Erythroblast (primary cell): Measurements from ENCODE around the gene TMSB4X.

Experiments
- GATA1 ChIP-seq: IDR thresholded peaks from 2 replicates; pipeline ENCODE4 v1.6.1; 2011; ENCODE audit warnings: low read depth, mild to moderate bottlenecking, control low read depth, low read length, moderate library complexity
- POLR2A ChIP-seq: IDR thresholded peaks from 2 replicates; pipeline ENCODE4 v1.6.1; 2011; ENCODE audit warnings: mild to moderate bottlenecking, low read length

DNA sequence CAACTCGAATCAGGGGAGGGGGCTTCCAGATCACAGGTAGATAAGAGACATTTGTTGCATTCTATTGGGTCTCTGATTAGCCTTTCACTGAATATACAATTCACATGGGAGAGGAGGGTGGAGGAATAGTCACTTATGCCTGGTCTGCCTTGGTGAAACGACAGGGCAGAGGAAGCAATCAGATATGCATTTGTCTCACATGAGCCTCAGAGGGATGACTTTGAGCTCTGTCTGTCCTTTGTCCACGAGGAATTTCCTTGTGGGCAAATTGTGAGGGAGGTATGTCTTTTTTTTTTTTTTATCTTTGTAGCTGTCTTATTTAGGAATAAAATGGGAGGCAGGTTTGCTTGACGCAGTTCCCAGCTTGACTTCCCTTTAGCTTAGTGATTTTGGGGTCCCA, 28.5 kb upstream of the TMSB4X start:
- TF ChIP-seq POLR2A (no peak), GATA1 (no peak)
